Jurkat, Clone E6-1 (cell line): ENCODE measurements around the gene MAPK11.
A peak's percentile ranks its signal among the peaks of the same experiment; 100 is the strongest.

Experiments
- DNase-seq: peaks from one replicate; pipeline ENCODE4 v3.0.0-alpha.2; 2011; ENCODE audit warnings: low read depth, low spot score
- H3K4me3 ChIP-seq: 2 replicates; pipeline ENCODE4 v1.5.1; 2011; ENCODE audit warnings: mild to moderate bottlenecking, low read length, control low read depth, moderate library complexity

The MAPK11 gene

DNA sequence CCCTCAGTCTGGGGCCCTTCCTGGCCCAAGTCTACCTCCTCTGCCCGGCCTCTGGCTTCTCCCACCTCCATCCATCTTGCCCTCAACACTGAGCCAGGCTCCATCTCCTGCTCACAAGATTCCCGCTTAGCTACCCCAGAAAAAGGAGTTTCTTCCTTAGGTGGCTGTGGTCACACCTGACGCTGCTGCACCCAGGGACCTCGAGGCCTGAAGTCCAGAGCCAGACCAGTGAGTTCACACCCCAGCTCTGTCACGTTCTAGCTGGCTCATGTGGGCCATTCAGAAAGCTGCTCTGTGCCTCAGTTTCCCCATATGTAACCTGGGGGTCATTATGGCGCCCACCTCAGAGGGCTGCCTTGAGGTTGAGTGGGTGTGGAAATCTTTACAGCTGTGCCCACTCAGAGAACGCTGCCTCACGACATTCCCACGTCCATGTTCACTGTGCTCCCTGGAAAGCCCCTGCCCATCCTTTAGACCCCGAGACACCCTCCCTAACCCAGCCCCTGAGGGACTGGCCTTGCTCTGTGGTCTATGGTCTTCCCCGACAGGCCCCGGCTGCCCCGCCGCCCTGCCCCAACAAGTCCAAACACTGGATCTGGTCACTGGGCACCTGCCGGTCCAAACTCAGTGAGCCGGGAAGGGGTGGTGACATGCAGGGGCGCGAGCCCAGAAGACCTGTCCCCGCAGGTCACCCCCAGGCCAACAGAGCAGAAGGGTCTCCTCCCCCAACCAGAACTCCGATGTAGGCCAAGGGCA, 27.5 kb upstream of the MAPK11 start:
- H3K4me3 ChIP-seq, result no peak overlapping the region
- DNase-seq, result no peak

DNA sequence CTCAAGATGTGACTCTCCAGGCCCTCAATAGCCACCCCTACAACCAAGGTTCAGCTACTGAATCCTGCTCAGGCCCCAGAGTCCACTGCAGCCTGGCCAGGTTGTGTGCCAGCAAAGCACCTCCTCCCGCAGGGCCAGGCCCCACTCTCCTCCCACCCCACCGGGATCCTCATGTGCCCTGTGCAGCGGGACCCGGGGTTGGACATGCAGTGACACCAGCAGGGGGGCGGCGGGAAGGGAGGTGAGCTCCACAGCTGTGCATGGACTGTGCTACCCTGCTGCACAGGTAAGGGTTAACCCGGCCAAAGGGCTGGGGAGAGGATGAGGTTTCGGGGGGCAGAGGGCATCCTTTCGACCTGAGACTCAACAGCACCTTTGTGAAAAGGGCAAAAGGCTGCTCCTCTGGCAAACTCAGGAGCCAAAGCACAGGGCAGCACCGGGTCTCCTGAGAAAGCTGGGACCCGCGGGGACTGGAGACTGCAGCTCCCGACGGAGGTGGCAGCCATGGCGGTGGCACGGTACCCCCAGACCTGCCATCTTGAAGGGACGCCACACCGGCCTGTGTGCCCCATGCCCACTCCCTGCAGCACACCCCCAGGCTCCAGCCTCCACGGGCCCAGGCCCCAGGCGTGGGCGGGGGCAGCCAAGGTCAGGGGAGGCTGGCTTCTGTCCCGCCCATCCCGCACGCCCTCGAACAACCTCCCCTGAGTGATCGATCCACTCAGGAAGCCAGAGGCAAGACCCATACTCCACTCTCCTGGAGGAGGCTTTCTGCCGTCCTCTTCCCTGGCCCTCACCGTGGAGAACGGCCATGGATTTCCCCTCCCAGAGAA, 26.7 kb upstream of the MAPK11 start:
- no peak for DNase-seq
- H3K4me3 ChIP-seq, result no peak overlapping the region

DNA sequence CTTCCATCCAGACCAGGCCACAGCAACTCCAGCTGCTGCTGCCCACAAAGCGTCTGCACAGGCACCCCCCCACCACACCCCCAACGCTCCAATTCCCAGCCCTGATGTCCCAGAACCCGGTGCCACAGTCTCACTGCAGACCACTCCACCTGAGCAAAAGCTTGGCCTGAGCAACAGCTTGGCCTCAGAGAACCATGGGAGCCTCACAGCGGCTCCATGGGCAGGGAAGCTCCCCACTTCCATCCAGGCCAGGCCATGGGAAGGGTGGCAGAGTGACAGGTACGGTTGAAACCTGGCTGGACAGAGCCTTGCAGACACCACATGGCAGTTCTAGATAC, 24.1 kb upstream of the MAPK11 start:
- no peak for DNase-seq
- H3K4me3 ChIP-seq, result no peak overlapping the region

DNA sequence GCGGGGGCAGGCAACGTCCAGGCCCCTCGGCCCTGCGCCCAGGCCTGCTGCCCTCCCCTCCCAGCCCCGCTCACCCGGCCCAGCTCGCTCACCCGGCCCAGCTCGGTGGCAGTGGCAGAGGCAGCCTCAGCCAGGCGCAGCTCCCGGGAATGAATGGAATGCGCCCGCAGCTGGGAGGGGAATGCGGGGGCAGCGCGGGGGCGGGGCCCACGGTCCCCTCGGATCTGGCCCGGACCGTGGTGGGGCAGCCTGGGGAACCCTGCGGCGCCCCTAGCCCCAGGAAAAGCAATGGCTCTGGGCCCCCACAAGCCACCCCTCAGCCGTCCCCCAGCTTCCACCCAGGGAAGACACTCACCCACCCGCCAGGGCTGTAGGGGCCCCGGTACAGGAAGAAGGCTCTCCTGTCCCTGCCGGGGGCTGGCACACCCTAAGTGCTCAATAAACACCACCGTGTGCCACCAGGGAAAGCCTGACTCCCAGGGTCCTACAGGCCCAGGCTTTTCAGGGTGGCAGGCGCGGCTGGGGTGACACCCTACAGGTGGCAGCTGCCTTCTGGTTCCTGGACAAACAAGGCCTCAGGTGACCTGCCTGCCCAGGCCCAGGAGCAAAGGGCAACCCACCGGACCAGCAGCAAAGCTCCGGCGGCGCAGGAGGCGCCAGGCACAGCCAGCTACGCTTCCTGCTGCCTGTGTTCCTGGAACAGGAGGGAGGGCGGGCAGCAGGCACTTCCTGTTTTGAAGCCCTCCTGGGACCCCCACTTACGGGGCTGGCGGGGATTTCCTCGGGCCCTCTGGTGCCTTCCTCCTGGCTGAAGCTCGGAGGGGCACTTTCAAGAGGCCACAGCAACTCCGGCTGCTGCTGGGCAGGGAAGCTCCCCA, 23.5 kb upstream of the MAPK11 start:
- H3K4me3 ChIP-seq, result no peak overlapping the region
- DNase-seq, result no peak

DNA sequence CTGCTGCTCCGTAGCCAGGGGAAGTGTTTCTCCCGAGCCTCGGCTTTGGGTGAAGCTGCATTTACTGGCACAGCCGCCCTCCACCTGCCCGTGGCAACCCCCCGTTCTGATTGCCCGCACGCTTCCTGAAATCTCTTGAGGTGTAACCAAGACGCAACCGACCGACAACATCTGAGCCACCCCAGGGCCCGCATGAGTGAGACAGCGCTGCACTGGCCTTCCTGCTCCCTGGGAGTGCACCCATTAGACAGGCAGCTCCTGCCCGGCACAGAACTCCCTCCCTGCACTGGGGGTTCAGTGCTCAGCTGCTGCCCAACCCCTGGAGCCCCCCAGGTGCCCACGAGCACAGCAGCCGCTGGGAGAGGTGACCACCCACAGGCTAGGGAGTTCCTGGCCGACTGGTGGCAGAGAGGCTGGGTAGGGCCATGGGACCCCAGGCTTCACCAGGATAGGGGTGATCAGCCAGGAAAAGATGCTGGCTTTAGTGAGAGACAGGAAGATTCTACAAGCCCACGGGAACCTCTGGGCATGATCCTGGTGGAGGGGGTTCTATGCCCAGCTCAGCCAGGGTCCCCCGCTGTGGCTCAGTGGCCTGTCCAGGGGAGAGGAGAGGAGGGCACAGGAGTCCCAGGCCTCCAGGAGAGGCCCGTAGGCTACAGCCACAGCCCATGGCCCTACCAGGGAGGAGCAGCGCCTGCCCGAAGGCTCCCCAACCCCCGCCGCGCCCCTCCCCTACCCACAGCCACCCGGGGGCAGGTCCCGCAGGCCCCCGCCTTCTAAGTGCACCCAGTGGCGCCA, 22.7 kb upstream of the MAPK11 start:
- no peak overlapping the region for H3K4me3 ChIP-seq
- peak; percentile 59 for DNase-seq

DNA sequence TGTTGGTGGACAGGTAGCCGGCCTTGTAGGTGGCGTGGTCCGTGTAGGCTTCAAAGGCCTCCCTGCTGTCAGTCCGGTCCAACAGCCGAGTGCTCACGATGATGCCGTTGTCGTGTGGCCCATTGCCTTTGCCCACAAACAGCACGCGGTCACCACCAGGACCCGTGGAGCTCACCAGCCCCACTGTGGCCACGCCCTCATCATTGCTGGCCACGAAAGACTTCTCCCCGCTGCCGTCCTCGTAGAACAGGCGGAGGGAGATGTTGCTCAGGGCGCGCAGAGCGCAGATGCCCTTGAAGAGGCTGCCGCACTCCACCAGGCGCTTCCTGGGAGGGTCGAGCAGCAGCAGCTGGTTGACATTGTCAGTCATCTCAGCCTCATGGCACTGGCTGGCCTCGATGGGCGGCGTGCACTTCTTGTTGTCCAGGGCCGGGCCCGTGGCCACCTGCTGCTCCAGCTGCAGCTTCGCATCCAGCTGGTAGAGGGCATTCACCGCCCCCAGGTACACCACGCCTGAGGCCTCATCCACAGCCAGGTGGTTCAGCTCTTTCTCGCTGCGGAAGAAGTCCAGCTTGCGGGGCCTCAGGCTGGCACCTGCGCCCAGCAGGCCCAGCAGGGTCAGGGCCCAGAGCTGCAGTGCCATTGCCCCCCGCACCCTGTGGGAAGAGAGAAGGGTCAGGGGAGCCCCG, 19.9 kb upstream of the MAPK11 start:
- no peak for DNase-seq
- H3K4me3 ChIP-seq, result no peak overlapping the region

DNA sequence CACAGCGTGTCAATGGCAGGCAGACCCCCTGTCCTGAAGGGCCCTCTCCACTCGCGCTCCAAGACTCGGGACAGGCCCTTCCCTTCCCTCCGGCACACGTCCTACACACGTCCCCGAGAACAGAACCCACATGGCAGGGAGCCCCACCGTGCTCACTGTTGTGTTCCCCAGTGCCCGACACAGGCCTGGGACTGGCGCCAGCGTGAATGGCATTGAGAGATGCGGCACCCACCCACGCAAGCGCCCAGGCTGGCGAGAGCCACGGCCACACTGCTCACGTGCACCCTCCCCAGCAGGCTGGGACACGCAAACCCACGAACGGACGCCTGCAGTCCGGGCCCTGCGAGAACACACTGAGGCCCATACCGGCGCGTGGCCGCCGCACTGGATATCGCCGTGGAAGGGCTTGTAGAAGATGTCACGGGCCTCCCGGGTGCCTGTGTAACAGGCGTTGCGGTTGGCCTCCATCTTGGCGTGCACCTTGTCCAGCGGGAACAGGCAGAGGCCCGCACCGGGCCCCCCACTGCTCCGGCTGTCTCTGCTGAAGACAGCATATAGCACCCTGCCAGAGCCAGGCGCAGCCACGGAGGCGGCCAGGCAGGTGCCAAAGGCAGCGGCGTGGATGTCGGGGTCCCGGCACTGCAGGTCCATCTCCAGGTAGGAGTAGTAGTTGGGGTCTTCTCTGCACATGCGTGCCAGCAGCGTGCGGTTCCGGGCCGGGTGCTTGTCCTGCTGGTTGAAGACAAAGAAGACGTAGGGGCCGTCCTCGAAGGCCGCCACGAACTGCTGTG, 19.2 kb upstream of the MAPK11 start:
- no peak overlapping the region for H3K4me3 ChIP-seq
- no peak for DNase-seq

DNA sequence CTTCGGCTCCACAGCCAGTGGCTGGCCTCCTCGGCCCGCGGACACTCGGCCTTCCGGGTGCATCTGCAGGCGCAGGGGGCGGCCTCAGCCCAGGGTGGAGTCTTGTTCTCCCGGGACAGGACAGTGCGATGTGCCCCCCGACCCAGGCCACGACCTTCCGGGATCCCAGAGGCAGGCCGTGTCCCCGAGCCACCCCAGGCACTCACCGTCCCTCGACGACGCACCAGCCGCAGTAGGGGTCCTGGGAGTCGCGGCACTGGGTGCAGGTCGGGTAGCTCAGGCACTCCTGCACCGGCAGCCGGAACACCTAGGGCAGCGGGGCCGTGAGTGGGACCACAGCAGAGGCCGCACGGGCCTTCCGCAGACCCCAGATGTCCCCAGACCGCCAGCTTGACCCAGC, 17.6 kb upstream of the MAPK11 start:
- no peak overlapping the region for H3K4me3 ChIP-seq
- DNase-seq, result no peak

DNA sequence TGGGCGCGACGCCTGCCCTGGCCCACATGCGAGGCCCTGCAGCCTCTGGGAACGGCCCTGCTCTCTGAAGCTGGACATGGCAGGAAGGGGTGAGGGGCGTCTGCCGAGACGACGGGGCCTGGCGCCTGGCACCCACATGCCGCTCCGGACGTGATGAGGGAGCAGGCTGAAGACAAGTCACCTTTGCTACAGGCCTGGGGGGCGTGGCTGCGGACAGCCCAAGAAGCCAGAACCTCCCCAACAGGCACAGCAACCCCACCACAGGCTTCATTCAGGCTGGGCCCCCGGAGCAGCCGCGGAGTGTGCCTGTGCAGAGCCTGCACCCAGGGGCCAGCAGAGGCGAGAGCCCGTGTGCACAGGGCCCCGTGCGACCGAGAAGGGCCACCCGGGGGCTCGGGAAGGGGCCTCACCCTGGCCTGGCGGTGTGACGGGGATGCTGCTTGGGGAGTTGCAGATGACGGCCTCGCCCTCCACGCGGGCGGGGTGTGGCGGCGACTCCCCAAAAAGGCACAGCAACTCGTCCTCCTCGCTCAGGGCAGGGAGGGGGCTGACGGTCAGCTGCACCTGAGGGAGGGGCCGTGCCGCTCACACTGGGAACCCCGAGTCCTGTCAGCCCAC, 16.6 kb upstream of the MAPK11 start:
- no peak for DNase-seq
- H3K4me3 ChIP-seq, result no peak overlapping the region

DNA sequence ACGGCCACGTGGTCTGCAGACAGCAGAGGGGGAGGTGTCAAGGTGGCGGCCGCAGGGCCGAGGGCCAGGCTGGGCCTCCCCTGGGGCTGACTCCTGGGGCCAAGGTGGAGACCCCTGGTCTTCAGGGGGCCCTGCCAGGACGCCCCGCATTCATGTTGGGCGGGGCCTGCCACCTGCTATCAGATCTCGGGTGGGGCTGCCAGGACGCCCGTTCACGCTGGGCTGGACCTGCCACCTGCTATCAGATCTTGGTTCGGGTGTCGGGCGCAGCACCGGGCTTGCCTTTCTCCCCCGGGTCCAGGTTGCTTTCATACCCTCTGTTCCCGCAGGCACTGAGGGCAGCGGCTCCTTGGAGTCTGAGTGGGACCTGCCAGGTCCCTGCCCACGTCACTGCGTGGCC, 16.1 kb upstream of the MAPK11 start:
- H3K4me3 ChIP-seq, result no peak overlapping the region
- DNase-seq, result no peak

DNA sequence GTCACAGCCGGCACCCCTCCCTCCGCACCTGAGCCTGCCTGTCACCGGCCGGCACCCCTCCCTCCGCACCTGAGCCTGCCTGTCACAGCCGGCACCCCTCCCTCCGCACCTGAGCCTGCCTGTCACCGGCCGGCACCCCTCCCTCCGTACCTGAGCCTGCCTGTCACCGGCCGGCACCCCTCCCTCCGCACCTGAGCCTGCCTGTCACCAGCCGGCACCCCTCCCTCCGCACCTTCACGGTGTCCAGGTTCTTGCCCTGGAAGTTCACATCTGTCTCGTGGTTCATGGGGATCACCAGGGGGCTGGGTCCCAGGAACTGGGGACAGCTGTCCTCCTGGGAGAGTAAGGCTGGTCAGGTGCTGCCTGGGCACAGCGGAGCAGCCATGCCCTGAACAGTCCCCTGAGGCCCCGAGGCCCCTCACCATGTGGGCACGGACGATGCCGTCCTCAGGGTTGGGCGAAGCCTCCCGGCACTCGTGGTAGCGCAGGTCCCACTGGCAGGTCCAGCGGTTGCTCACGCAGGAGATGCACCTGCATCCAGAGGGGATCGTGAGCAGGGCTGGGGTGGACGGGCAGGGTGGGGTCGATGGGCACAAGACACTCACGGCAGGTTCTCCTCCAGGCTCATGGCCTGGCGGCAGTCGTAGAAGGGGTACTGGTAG, 15.5 kb upstream of the MAPK11 start:
- H3K4me3 ChIP-seq, result no peak overlapping the region
- DNase-seq, result no peak

DNA sequence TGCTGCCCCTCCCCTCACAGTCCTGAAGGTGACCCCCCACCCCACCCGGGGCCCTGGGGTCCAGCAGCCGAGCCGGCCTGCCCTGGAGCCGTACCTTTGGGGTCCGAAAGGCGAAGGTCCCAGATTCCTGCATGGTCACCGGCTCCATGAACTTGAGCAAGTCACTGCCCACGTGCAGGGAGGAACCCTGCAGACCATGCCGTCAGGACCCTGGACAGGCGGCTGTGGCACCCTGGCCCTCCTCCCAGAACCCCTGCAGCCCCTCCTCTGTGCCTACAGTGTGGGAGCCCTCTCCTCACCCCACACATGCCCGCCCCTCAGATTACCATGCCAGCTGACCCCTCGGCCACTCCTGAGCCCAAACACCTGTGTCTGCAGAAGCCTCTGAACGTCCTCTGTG, 14.3 kb upstream of the MAPK11 start:
- no peak overlapping the region for H3K4me3 ChIP-seq
- DNase-seq, result no peak

DNA sequence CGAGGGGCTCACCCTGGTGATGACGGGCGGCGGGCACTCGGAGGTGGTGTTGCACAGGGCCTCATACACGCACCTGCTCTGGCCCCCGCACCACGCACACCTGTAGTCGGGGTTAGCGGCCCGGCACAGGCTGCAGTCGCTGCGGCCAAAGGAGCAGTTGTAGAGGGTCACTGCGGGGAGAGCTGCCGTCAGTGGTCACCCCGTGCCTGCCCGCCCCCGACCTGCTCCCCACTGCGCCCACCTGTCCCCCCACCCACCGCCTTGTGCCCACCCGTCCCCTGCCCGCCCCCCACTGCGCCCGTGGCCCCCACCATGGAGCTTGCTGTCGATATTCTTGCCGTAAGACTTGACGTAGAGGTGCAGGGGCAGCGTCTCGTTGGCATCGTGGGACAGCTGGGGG, 13.6 kb upstream of the MAPK11 start:
- no peak for DNase-seq
- H3K4me3 ChIP-seq, result no peak overlapping the region

DNA sequence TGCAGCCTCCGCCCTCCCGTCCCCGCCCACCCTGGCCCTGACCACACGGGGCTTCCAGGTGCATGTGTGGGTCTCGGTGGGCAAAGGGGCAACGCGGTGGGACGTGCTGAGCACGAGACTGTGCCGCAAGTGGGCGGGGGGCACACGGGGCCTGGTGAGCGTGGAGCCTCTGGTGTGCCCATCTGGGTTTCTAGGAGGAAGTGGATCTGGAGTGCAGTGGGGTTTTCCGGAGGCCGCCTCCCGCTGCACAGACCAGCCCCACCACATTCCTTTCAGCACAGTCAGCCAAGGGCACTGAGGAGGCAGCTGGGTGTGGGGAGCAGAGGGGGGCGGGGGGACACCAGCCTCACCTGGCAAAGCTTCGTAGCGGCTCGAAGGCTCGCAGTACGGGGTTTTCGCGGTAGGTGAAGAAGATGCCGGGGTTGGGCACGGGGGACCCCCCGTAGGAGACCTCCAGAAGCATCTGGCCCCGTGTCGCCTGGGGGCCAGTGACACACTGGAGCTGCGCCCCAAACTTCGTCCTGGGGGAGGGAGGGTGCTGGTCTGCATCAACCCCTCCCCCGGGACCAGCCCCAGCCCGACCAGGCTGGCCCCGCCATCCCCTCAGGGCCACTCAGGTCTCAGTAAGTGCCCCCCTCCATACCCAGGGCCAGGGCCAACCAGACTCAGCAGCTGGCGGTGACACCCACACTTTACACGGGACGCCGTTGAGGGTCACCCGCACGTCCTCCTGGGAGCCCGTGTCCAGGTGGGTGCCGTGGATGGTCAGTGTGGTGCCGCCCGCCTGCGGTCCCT, 12.4 kb upstream of the MAPK11 start:
- H3K4me3 ChIP-seq, result no peak overlapping the region
- no peak for DNase-seq

DNA sequence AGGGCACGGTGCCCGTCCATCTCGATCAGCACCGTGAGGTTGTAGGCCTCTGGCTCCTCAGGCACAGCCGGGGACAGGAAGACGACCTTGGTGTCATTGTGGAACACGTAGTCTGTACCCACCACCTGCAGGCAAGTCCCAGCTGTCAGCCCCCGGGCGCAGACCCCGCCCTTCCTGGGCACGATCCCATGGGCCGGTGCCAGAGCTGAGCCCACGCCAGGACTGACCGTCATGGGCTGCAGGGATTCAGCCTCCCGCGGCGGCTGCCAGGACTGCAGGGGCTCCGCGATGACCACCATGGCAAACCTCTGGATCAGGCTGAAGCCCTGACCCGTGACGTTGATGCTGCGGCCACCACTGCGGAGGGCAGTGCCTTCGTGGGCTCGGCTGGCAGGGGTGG, 11.8 kb upstream of the MAPK11 start:
- no peak for DNase-seq
- no peak overlapping the region for H3K4me3 ChIP-seq

DNA sequence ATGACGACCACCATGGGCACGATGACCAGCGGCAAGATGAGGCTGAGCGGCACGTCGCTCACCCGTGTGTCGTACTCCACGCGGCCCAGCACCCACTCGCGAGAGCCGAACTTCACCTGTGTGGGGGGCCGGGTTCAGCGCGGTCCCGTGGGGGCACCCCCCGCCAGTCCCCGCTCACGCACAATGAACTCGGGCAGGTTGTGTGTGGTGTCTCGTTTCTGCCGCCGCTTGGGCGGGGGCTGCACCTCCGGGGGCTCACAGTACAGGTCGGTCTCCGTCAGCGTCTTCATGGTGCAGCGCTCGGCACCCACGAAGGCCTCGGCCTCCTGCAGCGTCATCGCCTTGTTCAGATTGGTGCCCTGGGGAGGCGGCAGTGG, 11.2 kb upstream of the MAPK11 start:
- no peak overlapping the region for H3K4me3 ChIP-seq

More for the DNA sequence above, 11.2 kb upstream of the MAPK11 start:
- no peak for DNase-seq
